HepG2 (cell line): Measurements from ENCODE around the gene MIDN. TPM values are rescaled to one million over a fixed set of nuclear protein-coding genes. Genes with fewer than 3 reads are reported as not detected.

Experiments used
- CTCF ChIP-seq: sonication (generic); formaldehyde crosslinking; IDR thresholded peaks from 2 replicates; pipeline ENCODE4 v1.5.0; 2020; ENCODE audit warnings: mild to moderate bottlenecking, missing genetic modification reagents, moderate library complexity
- HDAC1 ChIP-seq: sonication (generic); formaldehyde crosslinking; IDR thresholded peaks from 2 replicates; pipeline ENCODE4 v1.5.1; 2020; ENCODE audit warnings: mild to moderate bottlenecking, missing genetic modification reagents
- HNRNPLL ChIP-seq: fragments of 200-400 bp; formaldehyde crosslinking; IDR thresholded peaks from 2 replicates; pipeline ENCODE4 v1.6.1; 2017; ENCODE audit warnings: mild to moderate bottlenecking, low read depth, low read length; ENCODE audit not compliant: poor library complexity, severe bottlenecking
- KDM5B ChIP-seq: sonication (generic); formaldehyde crosslinking; IDR thresholded peaks from 2 replicates; pipeline ENCODE4 v1.4.0; 2020; ENCODE audit warnings: missing genetic modification reagents, mild to moderate bottlenecking, borderline replicate concordance
- KDM6A ChIP-seq: IDR thresholded peaks from 2 replicates; pipeline ENCODE4 v1.6.1; 2016; ENCODE audit warnings: low read depth
- LCORL ChIP-seq, 2 experiments: fragments of 450-650 bp in 1 of 2; sonication (generic) in 1 of 2; formaldehyde crosslinking in 1 of 2; IDR thresholded peaks; 2 replicates each; pipeline versions ENCODE4 v1.5.0 to v1.6.1; 2017 to 2020; ENCODE audit warnings: antibody characterized with exemption in 1 of 2, missing genetic modification reagents in 1 of 2
- MAF1 ChIP-seq: sonication (generic); formaldehyde crosslinking; IDR thresholded peaks from 2 replicates; pipeline ENCODE4 v1.5.0; 2020; ENCODE audit warnings: missing genetic modification reagents, borderline replicate concordance
- MEF2D ChIP-seq: sonication (generic); formaldehyde crosslinking; IDR thresholded peaks from 2 replicates; pipeline ENCODE4 v1.5.1; 2020; ENCODE audit warnings: mild to moderate bottlenecking, missing genetic modification reagents
- MYC ChIP-seq: sonication (generic); formaldehyde crosslinking; IDR thresholded peaks from 2 replicates; pipeline ENCODE4 v1.9.0; 2021; ENCODE audit warnings: missing genetic modification reagents, borderline replicate concordance
- PCBP1 ChIP-seq: fragments of 200-400 bp; formaldehyde crosslinking; IDR thresholded peaks from 2 replicates; pipeline ENCODE4 v1.6.1; 2017; ENCODE audit warnings: mild to moderate bottlenecking, low read depth, low read length, borderline replicate concordance
- RBFOX2 ChIP-seq: fragments of 200-400 bp; formaldehyde crosslinking; IDR thresholded peaks from 2 replicates; pipeline ENCODE4 v1.6.1; 2017; ENCODE audit warnings: low read depth, mild to moderate bottlenecking, low read length
- SNAPC2 ChIP-seq: sonication (generic); formaldehyde crosslinking; IDR thresholded peaks from 2 replicates; pipeline ENCODE4 v1.8.1; 2022; ENCODE audit warnings: mild to moderate bottlenecking, missing genetic modification reagents
- SP1 ChIP-seq, 2 experiments: fragments of 450-650 bp in 1 of 2; sonication (generic) in 1 of 2; formaldehyde crosslinking in 1 of 2; IDR thresholded peaks; 2 replicates each; pipeline versions ENCODE4 v1.4.0 to v1.6.1; 2016 to 2020; ENCODE audit warnings: missing genetic modification reagents in 1 of 2
- SP5 ChIP-seq: IDR thresholded peaks from 2 replicates; pipeline ENCODE4 v1.6.1; 2016; ENCODE audit warnings: low read depth, borderline replicate concordance
- TFDP2 ChIP-seq: sonication (generic); formaldehyde crosslinking; IDR thresholded peaks from 2 replicates; pipeline ENCODE4 v1.4.0; 2020; ENCODE audit warnings: missing genetic modification reagents
- ZBTB10 ChIP-seq: sonication (generic); formaldehyde crosslinking; IDR thresholded peaks from 2 replicates; pipeline ENCODE4 v1.4.0; 2020; ENCODE audit warnings: missing genetic modification reagents, borderline replicate concordance
- ZNF335 ChIP-seq: sonication (generic); formaldehyde crosslinking; IDR thresholded peaks from 2 replicates; pipeline ENCODE4 v1.4.0; 2020; ENCODE audit warnings: missing genetic modification reagents
- ZNF337 ChIP-seq: sonication (generic); formaldehyde crosslinking; IDR thresholded peaks from 2 replicates; pipeline ENCODE4 v1.5.1; 2020; ENCODE audit warnings: missing genetic modification reagents, low read depth, mild to moderate bottlenecking, borderline replicate concordance
- ZNF577 ChIP-seq: sonication (generic); formaldehyde crosslinking; IDR thresholded peaks from 2 replicates; pipeline ENCODE4 v1.4.0; 2020; ENCODE audit warnings: mild to moderate bottlenecking, low read depth, missing genetic modification reagents, borderline replicate concordance
- polyA plus RNA-seq, 8 experiments: library from polyadenylated mRNA; depleted of rRNA in 3 of 8; stranded (reverse) in 7 of 8; unstranded in 1 of 8; fragments of >200 nt; fragmentation: Illumina TruSeq in 4 of 8; extraction: Trizol in 4 of 8; gene quantifications; 2 replicates each; pipeline versions ENCODE4 v1.2.1 to v1.2.3, GENCODE V29; 2011 to 2016; ENCODE audit warnings: low read depth in 4 of 8, missing spikeins in 1 of 8, mixed read lengths in 1 of 8; ENCODE audit not compliant: insufficient read depth in 1 of 8
- total RNA-seq, 5 experiments: library from RNA; depleted of rRNA; stranded (reverse); fragments of >200 nt; fragmentation: Illumina TruSeq; extraction: Trizol; gene quantifications; 2 replicates each; pipeline ENCODE4 v1.2.3, GENCODE V29; 2016; ENCODE audit warnings: low read depth in 1 of 5
- TF ChIP-seq, protein P1 (sequence below): sonication (generic); formaldehyde crosslinking; IDR thresholded peaks from 2 replicates; pipeline ENCODE4 v1.8.0; 2022; ENCODE audit warnings: low read depth, missing genetic modification reagents

Gene MIDN
- total and polyA plus RNA-seq, 2 of the 13 experiments (the other 11 are each of a cell fraction or from before 2014, with no cell fraction given), result 8.4 to 18.0 TPM

DNA sequence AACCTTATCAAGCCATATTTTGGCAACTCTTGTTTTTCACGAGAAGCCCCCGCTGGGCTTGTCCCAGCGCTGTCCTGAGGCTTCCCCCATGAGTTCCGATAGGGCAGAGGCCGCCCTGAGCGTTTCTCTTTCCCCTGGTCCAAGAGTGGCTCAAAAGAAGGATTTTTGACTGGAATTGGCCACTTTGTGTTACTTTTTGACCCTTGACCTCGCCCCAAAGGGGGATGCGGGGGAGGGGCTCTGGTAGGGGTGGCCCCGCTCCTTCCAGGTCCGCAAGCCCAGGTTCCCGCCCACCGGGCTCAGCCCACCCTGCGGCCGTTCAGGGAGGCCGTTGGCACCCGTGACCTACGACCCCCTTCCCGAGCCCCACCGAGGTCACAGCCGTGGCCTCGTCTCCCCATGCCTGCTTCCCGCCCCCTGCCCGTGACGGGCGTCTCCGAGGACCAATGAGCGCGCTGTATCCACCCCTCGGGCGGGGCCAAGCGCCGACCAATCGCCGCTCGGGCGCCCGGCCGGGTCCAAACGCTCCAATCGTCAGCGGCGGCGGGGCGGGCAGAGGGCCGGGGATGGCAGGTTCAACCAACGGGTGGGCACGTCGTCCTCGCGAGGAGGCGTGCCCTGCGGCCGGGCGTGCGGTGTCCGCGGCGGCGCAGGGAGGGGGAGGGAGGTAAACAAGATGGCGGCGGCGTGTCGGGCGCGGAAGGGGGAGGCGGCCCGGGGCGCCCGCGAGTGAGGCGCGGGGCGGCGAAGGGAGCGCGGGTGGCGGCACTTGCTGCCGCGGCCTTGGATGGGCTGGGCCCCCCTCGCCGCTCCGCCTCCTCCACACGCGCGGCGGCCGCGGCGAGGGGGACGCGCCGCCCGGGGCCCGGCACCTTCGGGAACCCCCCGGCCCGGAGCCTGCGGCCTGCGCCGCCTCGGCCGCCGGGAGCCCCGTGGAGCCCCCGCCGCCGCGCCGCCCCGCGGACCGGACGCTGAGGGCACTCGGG is 43.0 kb upstream of the MIDN start, which contains the start of gene STK11 (continued):
- TF ChIP-seq ZBTB10 (CRISPR knock-in tag), result peak; percentile 72; the same call in 1 of the 2 replicates
- TF ChIP-seq ZNF335 (CRISPR knock-in tag), result peak; percentile 44; the same call in 1 of the 2 replicates
- TF ChIP-seq, protein P1, sequence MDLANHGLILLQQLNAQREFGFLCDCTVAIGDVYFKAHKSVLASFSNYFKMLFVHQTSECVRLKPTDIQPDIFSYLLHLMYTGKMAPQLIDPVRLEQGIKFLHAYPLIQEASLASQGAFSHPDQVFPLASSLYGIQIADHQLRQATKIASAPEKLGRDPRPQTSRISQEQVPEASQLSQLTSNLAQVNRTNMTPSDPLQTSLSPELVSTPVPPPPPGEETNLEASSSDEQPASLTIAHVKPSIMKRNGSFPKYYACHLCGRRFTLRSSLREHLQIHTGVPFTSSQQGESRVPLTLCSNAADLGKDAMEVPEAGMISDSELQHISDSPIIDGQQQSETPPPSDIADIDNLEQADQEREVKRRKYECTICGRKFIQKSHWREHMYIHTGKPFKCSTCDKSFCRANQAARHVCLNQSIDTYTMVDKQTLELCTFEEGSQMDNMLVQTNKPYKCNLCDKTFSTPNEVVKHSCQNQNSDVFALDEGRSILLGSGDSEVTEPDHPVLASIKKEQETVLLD (CRISPR knock-in tag), result peak; percentile 89
- TF ChIP-seq ZNF337 (CRISPR knock-in tag), result 0 out of 2 replicates have a peak, but pooled peaks have one; percentile 41
- peak; percentile 55; the same call in 1 of the 2 replicates for TF ChIP-seq MAF1 (CRISPR knock-in tag)
- peak; percentile 43; the same call in 1 of the 2 replicates for TF ChIP-seq KDM6A (CRISPR knock-in tag)
- TF ChIP-seq CTCF (CRISPR knock-in tag), result no peak
- no peak for TF ChIP-seq ZNF577
- peak; percentile 89 for TF ChIP-seq TFDP2 (CRISPR knock-in tag)
- TF ChIP-seq HDAC1 (CRISPR knock-in tag), result peak; percentile 66
- peak; percentile 89 for TF ChIP-seq RBFOX2
- TF ChIP-seq MEF2D (CRISPR knock-in tag), result 0 out of 2 replicates have a peak, but pooled peaks have one; percentile 53
- peak; percentile 55; the same call in 1 of the 2 replicates for TF ChIP-seq SP1 (IDR thresholded peaks at IDR 0.05)
- TF ChIP-seq SP1 (CRISPR knock-in tag; IDR thresholded peaks at IDR 0.05), result peak; percentile 94
- 0 out of 2 replicates have a peak, but pooled peaks have one; percentile 19 for TF ChIP-seq SNAPC2
- TF ChIP-seq HNRNPLL, result peak; percentile 56
- TF ChIP-seq KDM5B (CRISPR knock-in tag), result peak; percentile 89
- TF ChIP-seq PCBP1, result peak; percentile 59; the same call in 1 of the 2 replicates
- TF ChIP-seq LCORL (IDR thresholded peaks at IDR 0.05), result no peak
- peak; percentile 81 for TF ChIP-seq LCORL (CRISPR knock-in tag; IDR thresholded peaks at IDR 0.05)
- TF ChIP-seq MYC (CRISPR knock-in tag), result peak; percentile 54; the same call in 1 of the 2 replicates
- peak; percentile 46; the same call in 1 of the 2 replicates for TF ChIP-seq SP5 (CRISPR knock-in tag)
